Right lobe of liver (tissue), 6 donors: Measurements from ENCODE around the gene LHFPL2. TPM values are rescaled to one million over a fixed set of nuclear protein-coding genes. Genes with fewer than 3 reads are reported as not detected.

Source experiments
- ATAC-seq, 4 donors: fragments of 200-7000 bp; cut with Tn5 transposase; one replicate each; pipeline ENCODE4 v1.9.1; 2020; ENCODE audit warnings: mild to moderate bottlenecking in 4 of 4, moderate library complexity in 4 of 4
- DNase-seq, 3 donors: peaks; one replicate each; pipeline ENCODE4 v3.0.0-alpha.2; 2020
- H3K27ac ChIP-seq, 3 donors: fragments of 200-600 bp; one replicate each; pipeline ENCODE4 v1.8.0; 2022
- H3K27me3 ChIP-seq, 2 donors: fragments of 200-600 bp; one replicate each; pipeline ENCODE4 v1.8.0; 2022
- H3K36me3 ChIP-seq, 4 donors: fragments of 200-600 bp; sonication (generic) in 1 of 4; one replicate each; pipeline versions ENCODE4 v1.5.1 to v1.8.0; 2017 to 2022; ENCODE audit warnings: control low read depth in 1 of 4
- H3K4me1 ChIP-seq, 4 donors: fragments of 200-600 bp; sonication (generic) in 1 of 4; one replicate each; pipeline versions ENCODE4 v1.5.1 to v1.8.0; 2017 to 2022; ENCODE audit warnings: control low read depth in 1 of 4
- H3K4me3 ChIP-seq, 3 donors: fragments of 200-600 bp; one replicate each; pipeline ENCODE4 v1.8.0; 2022
- H3K9me3 ChIP-seq, 4 donors: fragments of 200-600 bp; sonication (generic) in 1 of 4; one replicate each; pipeline versions ENCODE4 v1.5.1 to v1.8.0; 2017 to 2022; ENCODE audit warnings: control low read depth in 1 of 4
- CTCF ChIP-seq, 4 donors: fragments of 200-600 bp in 3 of 4; fragments of 450-650 bp in 1 of 4; IDR thresholded peaks; one replicate each; pipeline versions ENCODE4 v1.5.1 to v1.8.0; 2016 to 2022; ENCODE audit warnings: antibody characterized with exemption in 4 of 4, mild to moderate bottlenecking in 2 of 4
- POLR2A ChIP-seq: fragments of 450-650 bp; IDR thresholded peaks from one replicate; pipeline ENCODE4 v1.6.1; 2017; ENCODE audit warnings: antibody characterized with exemption, mild to moderate bottlenecking
- WGBS: methylation state at CpG from one replicate; pipeline ENCODE4 v1.1.6; 2018; ENCODE audit warnings: low coverage, low lambda C conversion rate; ENCODE audit not compliant: insufficient coverage; ENCODE audit errors: missing lambda C conversion rate; 5-methylcytosine and 5-hydroxymethylcytosine counted together
- intact Hi-C, 2 donors: fragments of 100-400 bp; cut with DNase I; formaldehyde crosslinking; loops; one replicate each; pipeline versions ENCODE4 v1.11.2 to v1.14.1; 2022
- total RNA-seq, 6 experiments: library from RNA; depleted of rRNA in 2 of 6; stranded (reverse); fragments of >200 nt in 2 of 6; fragmentation: NEBNext Ultra II Directional in 3 of 6; extraction: Animal tissue kit (Norgen Biotek cat#: 25700) in 3 of 6; gene quantifications; one replicate each; pipeline versions ENCODE4 v1.1.0 to v1.2.4, GENCODE V29; 2016 to 2023
- donor health status: DM: no; HTN: yes; CAD: no.
- donor health status: DM: no; HTN: no; CAD: no.
- donor health status: DM: no; HTN: no; CAD: no.
- donor health status: DM: no; HTN: yes; CAD: no.
- donor health status: DM: no; HTN: yes; CAD: no.

Gene LHFPL2
- total RNA-seq, 6 experiments from 2014 or later: 2.6 to 11.8 (median 4.3) TPM

- Histone ChIP-seq H3K4me3 (no peak overlapping the region), H3K4me1 (no peaks in the 10 kb centered on the region), H3K27me3 (no peaks in the 10 kb centered on the region), H3K9me3 (no peaks in the 10 kb centered on the region), H3K27ac (no peak overlapping the region), H3K36me3 (no peaks in the 10 kb centered on the region)
- no peak for DNase-seq
- TF ChIP-seq CTCF (IDR thresholded peaks at IDR 0.05): no peak
- intact Hi-C loops: no loop called here
- ATAC-seq: no peak
Measured at GRCh38 chr5:78607864-78608263, 40.7 kb downstream of the LHFPL2 start.

DNA sequence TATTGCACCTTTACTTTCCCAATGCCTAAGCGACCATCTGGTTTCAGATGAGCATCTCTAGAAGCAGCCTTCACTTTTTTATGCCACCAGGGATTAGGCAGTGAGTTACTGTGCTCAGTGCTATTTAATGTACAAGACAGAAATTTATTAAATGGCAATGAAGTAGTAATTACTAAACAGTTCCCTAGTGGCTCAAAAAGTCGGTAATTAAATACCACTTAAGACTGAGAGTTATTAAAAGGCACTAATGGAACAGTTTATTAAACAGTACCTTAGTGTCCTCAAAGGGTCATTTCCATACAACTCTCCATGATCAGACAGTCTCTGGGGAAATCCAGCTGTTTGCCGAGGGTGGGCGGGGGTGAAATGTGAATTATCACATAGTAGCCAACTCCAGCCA, 42.3 kb downstream of the LHFPL2 start:
- intact Hi-C loops: no loop called here
- no peak overlapping the region for H3K27ac ChIP-seq
- 75% methylated on average over 4 of the region's 4 CpGs for WGBS
- H3K4me1 ChIP-seq: no peaks in the 10 kb centered on the region
- no peak overlapping the region for H3K4me3 ChIP-seq
- no peaks in the 10 kb centered on the region for H3K36me3 ChIP-seq
- no peak for ATAC-seq
- no peak for TF ChIP-seq POLR2A
- TF ChIP-seq CTCF (IDR thresholded peaks at IDR 0.05): no peak
- no peaks in the 10 kb centered on the region for H3K27me3 ChIP-seq
- H3K9me3 ChIP-seq: no peaks in the 10 kb centered on the region
- no peak for DNase-seq

DNA sequence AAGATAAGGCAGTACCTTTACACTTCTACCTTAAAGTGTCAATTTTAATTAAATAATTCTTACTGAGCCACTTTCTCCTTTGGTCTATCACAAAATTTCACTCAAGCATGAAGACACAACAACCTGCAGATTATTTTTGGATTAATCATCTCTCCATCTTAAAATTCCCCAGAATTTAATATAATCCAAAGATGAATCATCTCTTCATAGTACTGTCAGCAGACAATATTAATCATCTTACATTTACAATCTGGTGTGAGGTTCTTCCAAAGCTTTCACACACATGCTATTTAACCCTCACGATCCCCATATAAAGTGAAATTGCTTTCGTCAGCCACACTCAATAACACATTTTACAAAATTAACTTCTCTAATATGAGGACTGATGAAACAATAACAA, 43.0 kb downstream of the LHFPL2 start:
- intact Hi-C loops: no loop called here
- H3K36me3 ChIP-seq: no peaks in the 10 kb centered on the region
- no peak overlapping the region for H3K4me3 ChIP-seq
- H3K9me3 ChIP-seq: no peaks in the 10 kb centered on the region
- H3K4me1 ChIP-seq: no peaks in the 10 kb centered on the region
- no peak overlapping the region for H3K27ac ChIP-seq
- H3K27me3 ChIP-seq: no peaks in the 10 kb centered on the region
- 89% methylated on average over 2 of the region's 2 CpGs for WGBS
- ATAC-seq (no peak), DNase-seq (no peak)
- no peak for TF ChIP-seq CTCF (IDR thresholded peaks at IDR 0.05)
- no peak for TF ChIP-seq POLR2A

- DNase-seq (no peak), ATAC-seq (peak in 1 of 4 donors; percentile 27)
- Histone ChIP-seq H3K27ac (no peak overlapping the region), H3K36me3 (no peaks in the 10 kb centered on the region), H3K9me3 (no peaks in the 10 kb centered on the region), H3K4me1 (no peaks in the 10 kb centered on the region), H3K27me3 (no peaks in the 10 kb centered on the region), H3K4me3 (no peak overlapping the region)
- intact Hi-C loops: no loop called here
- WGBS: 54% methylated on average over 4 of the region's 4 CpGs
- no peak for TF ChIP-seq POLR2A
- no peak for TF ChIP-seq CTCF (IDR thresholded peaks at IDR 0.05)
Measured at GRCh38 chr5:78604689-78605285, 43.8 kb downstream of the LHFPL2 start.

DNA sequence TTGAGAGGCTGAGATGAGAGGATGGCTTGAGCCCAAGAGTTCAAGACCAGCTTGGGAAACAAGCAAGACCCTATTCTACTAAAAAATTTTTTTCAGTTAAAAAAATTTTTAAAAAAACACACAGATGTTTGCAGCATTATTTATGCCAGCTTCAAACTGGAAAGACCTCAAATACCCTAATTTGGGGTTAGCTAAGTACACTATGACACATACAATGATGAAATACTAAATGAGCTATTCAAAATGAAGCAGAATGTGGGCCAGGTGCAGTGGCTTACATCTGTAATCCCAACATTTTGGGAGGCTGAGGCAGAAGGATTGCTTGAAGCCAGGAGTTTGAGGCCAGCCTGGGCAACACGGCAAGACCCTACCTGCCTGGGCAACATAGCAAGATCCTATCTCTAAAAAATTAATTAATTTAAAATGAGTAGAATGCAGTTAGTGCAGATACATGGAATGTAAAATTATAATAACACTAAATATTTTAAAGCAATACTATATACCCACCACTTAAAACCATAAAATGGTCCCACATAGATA, 44.9 kb downstream of the LHFPL2 start:
- intact Hi-C loops: no loop called here
- ATAC-seq: no peak
- WGBS: 100% methylated on average over 1 of the region's 1 CpG

More for the DNA sequence above, 44.9 kb downstream of the LHFPL2 start:
- Histone ChIP-seq H3K27me3 (no peaks in the 10 kb centered on the region), H3K9me3 (no peaks in the 10 kb centered on the region), H3K4me1 (no peaks in the 10 kb centered on the region), H3K4me3 (no peak overlapping the region), H3K27ac (no peak overlapping the region), H3K36me3 (no peaks in the 10 kb centered on the region)
- no peak for DNase-seq
- TF ChIP-seq POLR2A (no peak), CTCF (IDR thresholded peaks at IDR 0.05) (no peak)
